ENCODE measurements around the gene MYOC. TPM values are rescaled to one million over a fixed set of nuclear protein-coding genes. Genes with fewer than 3 reads are reported as not detected.

Gene MYOC
- total RNA-seq, 1 donor from 2014 or later: not detected

- ATAC-seq (ENCODE audit: low read depth) (no peak), DNase-seq (no peak)
- Mint-ChIP-seq H3K27ac (no peak overlapping the region), H3K27me3 (no peaks in the 10 kb centered on the region), H3K36me3 (ENCODE audit: low read depth) (peaks cover 41% of the 10 kb centered on the region), H3K4me1 (no peaks in the 10 kb centered on the region), H3K9me3 (no peaks in the 10 kb centered on the region), H3K4me3 (no peak overlapping the region)
- TF ChIP-seq, protein P1, sequence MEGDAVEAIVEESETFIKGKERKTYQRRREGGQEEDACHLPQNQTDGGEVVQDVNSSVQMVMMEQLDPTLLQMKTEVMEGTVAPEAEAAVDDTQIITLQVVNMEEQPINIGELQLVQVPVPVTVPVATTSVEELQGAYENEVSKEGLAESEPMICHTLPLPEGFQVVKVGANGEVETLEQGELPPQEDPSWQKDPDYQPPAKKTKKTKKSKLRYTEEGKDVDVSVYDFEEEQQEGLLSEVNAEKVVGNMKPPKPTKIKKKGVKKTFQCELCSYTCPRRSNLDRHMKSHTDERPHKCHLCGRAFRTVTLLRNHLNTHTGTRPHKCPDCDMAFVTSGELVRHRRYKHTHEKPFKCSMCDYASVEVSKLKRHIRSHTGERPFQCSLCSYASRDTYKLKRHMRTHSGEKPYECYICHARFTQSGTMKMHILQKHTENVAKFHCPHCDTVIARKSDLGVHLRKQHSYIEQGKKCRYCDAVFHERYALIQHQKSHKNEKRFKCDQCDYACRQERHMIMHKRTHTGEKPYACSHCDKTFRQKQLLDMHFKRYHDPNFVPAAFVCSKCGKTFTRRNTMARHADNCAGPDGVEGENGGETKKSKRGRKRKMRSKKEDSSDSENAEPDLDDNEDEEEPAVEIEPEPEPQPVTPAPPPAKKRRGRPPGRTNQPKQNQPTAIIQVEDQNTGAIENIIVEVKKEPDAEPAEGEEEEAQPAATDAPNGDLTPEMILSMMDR (IDR thresholded peaks at IDR 0.05): no peak
- ChIA-PET POLR2A (no interaction called here), CTCF (no interaction called here)
- intact Hi-C loops (cut with micrococcal nuclease): no loop called here
Measured at GRCh38 chr1:171596119-171596518, 56.4 kb downstream of the MYOC start.

- intact Hi-C loops (cut with micrococcal nuclease): no loop called here
- CTCF ChIA-PET: no interaction called here
- Mint-ChIP-seq H3K4me3 (no peak overlapping the region), H3K27ac (no peak overlapping the region), H3K9me3 (no peaks in the 10 kb centered on the region), H3K4me1 (no peaks in the 10 kb centered on the region), H3K36me3 (ENCODE audit: low read depth) (peaks cover 48% of the 10 kb centered on the region), H3K27me3 (no peaks in the 10 kb centered on the region)
- POLR2A ChIA-PET: no interaction called here
- DNase-seq: no peak
- no peak for ATAC-seq (ENCODE audit: low read depth)
- TF ChIP-seq, protein P1 (IDR thresholded peaks at IDR 0.05): no peak
Measured at GRCh38 chr1:171595324-171595723, 57.2 kb downstream of the MYOC start.

DNA sequence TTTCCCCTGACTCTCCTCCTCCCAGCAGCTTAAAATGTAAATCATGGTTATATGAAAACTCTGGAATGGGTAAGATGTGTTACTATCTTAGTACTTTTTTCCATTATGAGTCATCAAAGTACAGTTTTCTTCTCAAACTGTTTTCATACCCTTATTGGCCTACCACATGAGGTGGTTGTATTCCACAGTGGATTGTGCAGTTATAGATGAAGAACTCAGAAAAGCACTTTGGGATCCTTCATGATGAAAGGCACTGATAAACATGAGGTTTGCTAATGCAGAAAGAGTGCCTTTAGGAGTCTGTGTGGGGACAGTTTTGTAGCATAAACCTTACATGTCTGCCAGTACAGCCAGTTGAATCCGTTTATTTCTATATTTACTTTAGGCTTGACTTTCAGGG, 62.5 kb downstream of the MYOC start:
- DNase-seq (no peak), ATAC-seq (ENCODE audit: low read depth) (no peak)
- TF ChIP-seq, protein P1 (IDR thresholded peaks at IDR 0.05): no peak
- intact Hi-C loops (cut with micrococcal nuclease): no loop called here
- Mint-ChIP-seq H3K4me3 (no peak overlapping the region), H3K36me3 (ENCODE audit: low read depth) (peaks cover 84% of the 10 kb centered on the region), H3K27me3 (no peaks in the 10 kb centered on the region), H3K9me3 (no peaks in the 10 kb centered on the region), H3K4me1 (no peaks in the 10 kb centered on the region), H3K27ac (no peak overlapping the region)
- ChIA-PET POLR2A (no interaction called here), CTCF (no interaction called here)

- DNase-seq: no peak
Measured at GRCh38 chr1:171588230-171588629, 64.3 kb downstream of the MYOC start.

DNA sequence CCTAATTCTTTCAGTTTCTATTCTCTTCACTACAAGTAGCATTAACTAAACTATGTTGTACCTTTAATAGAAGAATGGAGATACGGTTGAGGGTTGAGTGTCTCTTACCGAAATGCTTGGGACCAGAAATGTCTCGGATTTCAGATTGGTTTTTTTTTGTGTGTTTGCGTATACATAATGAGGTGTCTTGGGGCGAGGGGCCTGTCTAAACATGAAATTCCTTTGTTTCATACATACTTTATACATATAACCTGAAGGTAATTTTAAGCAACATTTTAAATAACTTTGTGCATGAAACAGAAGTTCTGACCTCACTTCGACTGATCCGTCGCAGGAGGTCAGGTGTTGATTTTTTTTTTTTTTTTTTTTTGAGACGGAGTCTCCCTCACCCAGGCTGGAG, 66.8 kb downstream of the MYOC start:
- TF ChIP-seq, protein P1 (IDR thresholded peaks at IDR 0.05): no peak
- Mint-ChIP-seq H3K36me3 (ENCODE audit: low read depth) (peaks cover 82% of the 10 kb centered on the region), H3K4me3 (no peak overlapping the region), H3K4me1 (no peaks in the 10 kb centered on the region), H3K9me3 (no peaks in the 10 kb centered on the region), H3K27me3 (no peaks in the 10 kb centered on the region), H3K27ac (no peak overlapping the region)
- DNase-seq (no peak), ATAC-seq (ENCODE audit: low read depth) (no peak)
- CTCF ChIA-PET: no interaction called here
- intact Hi-C loops (cut with micrococcal nuclease): no loop called here
- POLR2A ChIA-PET: no interaction called here

More at GRCh38 chr1:171588230-171588629, 64.3 kb downstream of the MYOC start:
- Mint-ChIP-seq H3K27ac (no peak overlapping the region), H3K36me3 (ENCODE audit: low read depth) (peaks cover 84% of the 10 kb centered on the region), H3K4me3 (no peak overlapping the region), H3K4me1 (no peaks in the 10 kb centered on the region), H3K9me3 (no peaks in the 10 kb centered on the region), H3K27me3 (no peaks in the 10 kb centered on the region)
- intact Hi-C loops (cut with micrococcal nuclease): no loop called here
- TF ChIP-seq, protein P1 (IDR thresholded peaks at IDR 0.05): no peak
- POLR2A ChIA-PET: no interaction called here
- ATAC-seq (ENCODE audit: low read depth): no peak
- CTCF ChIA-PET: no interaction called here

Other genes starting within 250 kb of the MYOC start
- gene PRRC2C, start 167.2 kb downstream of the MYOC start, total RNA-seq: 262 and 272 TPM in 2 replicates
- gene MYOCOS, start 30.4 kb downstream of the MYOC start, total RNA-seq: 0.27 and 0.29 TPM in 2 replicates
- gene VAMP4, start 89.4 kb upstream of the MYOC start, total RNA-seq: 9.0 and 10.5 TPM in 2 replicates
- 33.6 and 35.7 TPM in 2 replicates for gene METTL13, start 129.0 kb upstream of the MYOC start, total RNA-seq
- 1.9 and 2.1 TPM in 2 replicates for gene DNM3, start 188.8 kb upstream of the MYOC start, total RNA-seq

Data from activated B cell treated with CpG ODN at 0.5 μM for 24 hours (primary cell).